ENCODE results near the gene FAM3A.

Gene FAM3A

DNA sequence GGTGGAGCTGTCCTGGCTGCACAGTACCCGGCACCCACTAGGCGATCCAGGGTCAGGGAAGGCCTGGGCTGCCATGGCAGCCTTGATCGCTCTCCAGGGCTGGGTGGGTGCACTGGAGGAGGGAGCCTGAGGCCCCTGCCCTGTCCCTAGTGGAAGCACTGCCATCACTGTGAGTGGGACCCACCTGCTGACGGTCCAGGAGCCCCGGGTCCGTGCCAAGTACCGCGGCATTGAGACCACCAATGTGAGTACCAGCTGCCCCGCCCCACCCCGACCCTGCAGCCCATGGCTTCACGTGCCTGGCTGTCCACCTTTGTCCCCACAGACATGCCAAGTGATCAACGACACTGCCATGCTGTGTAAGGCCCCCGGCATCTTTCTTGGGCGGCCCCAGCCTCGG lies 49.1 kb downstream of the FAM3A start:
- H3K4me1 ChIP-seq (ENCODE audit: control insufficient read depth, insufficient read depth, low read length), result no peaks in the 10 kb centered on the region
- H3K36me3 ChIP-seq (ENCODE audit: control insufficient read depth, insufficient read depth, low read length), result peaks cover 45% of the 10 kb centered on the region
- H3K9me3 ChIP-seq (ENCODE audit: control insufficient read depth, insufficient read depth, low read length), result peaks cover 50% of the 10 kb centered on the region
- H3K4me3 ChIP-seq (ENCODE audit: low read depth, low read length), result no peak overlapping the region
- H3K9ac ChIP-seq (ENCODE audit: low read depth, low read length), result no peak overlapping the region
- H3K27me3 ChIP-seq (ENCODE audit: control insufficient read depth, insufficient read depth, low read length), result no peaks in the 10 kb centered on the region
- no peak overlapping the region for H3K27ac ChIP-seq (ENCODE audit: low read depth, low read length)

DNA sequence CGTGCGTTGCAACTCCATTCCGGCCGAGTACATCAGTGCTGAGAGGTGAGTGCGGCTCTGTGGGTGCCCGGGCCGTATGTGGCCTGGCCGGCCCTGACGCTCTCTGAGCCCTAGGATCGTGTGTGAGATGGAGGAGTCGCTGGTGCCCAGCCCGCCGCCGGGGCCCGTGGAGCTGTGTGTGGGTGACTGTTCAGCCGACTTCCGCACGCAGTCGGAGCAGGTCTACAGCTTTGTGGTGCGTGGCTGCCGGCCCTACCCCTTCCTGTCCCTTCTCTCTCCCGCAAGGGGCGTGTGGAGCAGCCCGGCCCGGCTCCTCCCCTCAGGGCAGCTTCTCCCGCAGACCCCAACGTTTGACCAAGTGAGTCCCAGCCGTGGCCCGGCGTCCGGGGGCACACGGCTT lies 50.0 kb downstream of the FAM3A start:
- H3K27ac ChIP-seq (ENCODE audit: low read depth, low read length), result no peak overlapping the region
- peaks cover 46% of the 10 kb centered on the region for H3K36me3 ChIP-seq (ENCODE audit: control insufficient read depth, insufficient read depth, low read length)
- H3K9ac ChIP-seq (ENCODE audit: low read depth, low read length), result no peak overlapping the region
- H3K9me3 ChIP-seq (ENCODE audit: control insufficient read depth, insufficient read depth, low read length), result peaks cover 49% of the 10 kb centered on the region
- no peak overlapping the region for H3K4me3 ChIP-seq (ENCODE audit: low read depth, low read length)
- H3K27me3 ChIP-seq (ENCODE audit: control insufficient read depth, insufficient read depth, low read length), result no peaks in the 10 kb centered on the region
- no peaks in the 10 kb centered on the region for H3K4me1 ChIP-seq (ENCODE audit: control insufficient read depth, insufficient read depth, low read length)

DNA sequence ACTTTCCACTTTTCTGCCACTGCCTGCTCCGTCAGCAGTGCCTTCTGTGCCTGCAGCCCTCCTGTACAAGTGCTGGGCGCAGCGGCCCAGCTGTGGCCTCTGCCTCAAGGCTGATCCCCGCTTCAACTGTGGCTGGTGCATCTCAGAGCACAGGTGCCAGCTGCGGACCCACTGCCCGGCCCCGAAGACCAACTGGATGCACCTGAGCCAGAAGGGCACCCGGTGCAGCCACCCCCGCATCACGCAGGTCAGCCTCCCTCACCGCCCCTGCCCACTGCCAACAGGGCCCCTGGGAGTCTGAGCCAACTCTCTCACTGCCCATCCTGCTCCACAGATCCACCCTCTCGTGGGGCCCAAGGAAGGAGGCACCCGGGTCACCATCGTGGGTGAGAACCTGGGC lies 50.4 kb downstream of the FAM3A start:
- Histone ChIP-seq H3K4me3 (ENCODE audit: low read depth, low read length) (no peak overlapping the region), H3K27me3 (ENCODE audit: control insufficient read depth, insufficient read depth, low read length) (no peaks in the 10 kb centered on the region), H3K36me3 (ENCODE audit: control insufficient read depth, insufficient read depth, low read length) (peaks cover 46% of the 10 kb centered on the region; the same call in 1 of the 2 replicates), H3K4me1 (ENCODE audit: control insufficient read depth, insufficient read depth, low read length) (no peaks in the 10 kb centered on the region), H3K9me3 (ENCODE audit: control insufficient read depth, insufficient read depth, low read length) (peaks cover 48% of the 10 kb centered on the region), H3K9ac (ENCODE audit: low read depth, low read length) (no peak overlapping the region), H3K27ac (ENCODE audit: low read depth, low read length) (no peak overlapping the region)

DNA sequence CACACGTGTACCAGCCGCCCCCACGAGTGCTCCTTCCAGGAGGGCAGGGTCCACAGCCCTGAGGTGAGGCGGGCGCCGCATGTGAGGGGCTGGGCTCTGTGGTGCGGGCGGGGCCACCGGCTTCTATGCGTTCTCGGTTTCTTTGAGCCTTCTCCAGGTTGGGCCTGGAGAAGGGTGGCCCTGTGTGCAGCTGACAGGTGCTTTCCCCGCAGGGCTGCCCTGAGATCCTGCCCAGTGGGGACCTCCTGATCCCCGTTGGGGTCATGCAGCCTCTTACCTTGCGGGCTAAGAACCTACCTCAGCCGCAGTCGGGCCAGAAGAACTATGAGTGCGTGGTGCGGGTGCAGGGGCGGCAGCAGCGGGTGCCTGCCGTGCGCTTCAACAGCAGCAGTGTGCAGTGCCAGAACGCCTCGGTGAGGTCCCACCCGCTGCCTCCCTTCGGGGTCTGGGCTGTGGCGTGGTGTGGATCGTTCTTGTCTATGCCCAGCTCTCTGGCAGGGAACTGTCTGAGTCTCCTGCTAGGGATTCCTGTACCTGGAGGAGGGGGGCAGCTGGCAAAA lies 51.1 kb downstream of the FAM3A start:
- Histone ChIP-seq H3K36me3 (ENCODE audit: control insufficient read depth, insufficient read depth, low read length) (peaks cover 42% of the 10 kb centered on the region; the same call in 1 of the 2 replicates), H3K4me1 (ENCODE audit: control insufficient read depth, insufficient read depth, low read length) (no peaks in the 10 kb centered on the region), H3K4me3 (ENCODE audit: low read depth, low read length) (no peak overlapping the region)

DNA sequence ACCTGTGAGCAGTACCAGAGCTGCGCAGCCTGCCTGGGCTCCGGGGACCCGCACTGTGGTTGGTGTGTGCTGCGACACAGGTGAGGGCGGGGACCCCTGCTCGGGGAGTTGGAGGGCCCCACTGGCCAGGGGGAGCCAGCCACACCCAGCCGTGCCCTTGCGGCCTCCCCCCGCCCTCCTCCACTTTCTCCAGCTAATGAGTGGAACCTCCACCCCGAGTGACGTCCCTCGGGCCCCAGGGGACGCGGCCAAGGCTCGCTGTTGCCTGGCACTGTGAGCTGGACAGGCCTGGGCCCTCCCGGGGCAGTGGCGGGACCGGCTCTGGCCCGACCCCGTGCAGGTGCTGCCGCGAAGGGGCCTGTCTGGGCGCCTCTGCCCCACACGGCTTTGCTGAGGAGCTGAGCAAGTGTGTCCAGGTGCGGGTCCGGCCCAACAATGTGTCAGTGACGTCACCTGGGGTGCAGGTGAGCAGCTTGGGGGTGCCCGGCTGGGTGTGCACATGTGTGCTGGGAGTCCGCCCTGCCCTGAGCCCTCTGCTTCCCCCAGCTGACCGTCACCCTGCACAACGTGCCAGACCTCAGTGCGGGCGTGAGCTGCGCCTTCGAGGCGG lies 52.3 kb downstream of the FAM3A start:
- Histone ChIP-seq H3K9ac (ENCODE audit: low read depth, low read length) (no peak overlapping the region), H3K4me1 (ENCODE audit: control insufficient read depth, insufficient read depth, low read length) (no peaks in the 10 kb centered on the region), H3K4me3 (ENCODE audit: low read depth, low read length) (no peak overlapping the region), H3K27ac (ENCODE audit: low read depth, low read length) (no peak overlapping the region), H3K27me3 (ENCODE audit: control insufficient read depth, insufficient read depth, low read length) (no peaks in the 10 kb centered on the region), H3K36me3 (ENCODE audit: control insufficient read depth, insufficient read depth, low read length) (peaks cover 35% of the 10 kb centered on the region; the same call in 1 of the 2 replicates), H3K9me3 (ENCODE audit: control insufficient read depth, insufficient read depth, low read length) (peaks cover 37% of the 10 kb centered on the region; the same call in 1 of the 2 replicates)

More for the DNA sequence above, 51.1 kb downstream of the FAM3A start:
- H3K9ac ChIP-seq (ENCODE audit: low read depth, low read length), result no peak overlapping the region
- no peaks in the 10 kb centered on the region for H3K27me3 ChIP-seq (ENCODE audit: control insufficient read depth, insufficient read depth, low read length)
- no peak overlapping the region for H3K27ac ChIP-seq (ENCODE audit: low read depth, low read length)
- H3K9me3 ChIP-seq (ENCODE audit: control insufficient read depth, insufficient read depth, low read length), result peaks cover 46% of the 10 kb centered on the region

DNA sequence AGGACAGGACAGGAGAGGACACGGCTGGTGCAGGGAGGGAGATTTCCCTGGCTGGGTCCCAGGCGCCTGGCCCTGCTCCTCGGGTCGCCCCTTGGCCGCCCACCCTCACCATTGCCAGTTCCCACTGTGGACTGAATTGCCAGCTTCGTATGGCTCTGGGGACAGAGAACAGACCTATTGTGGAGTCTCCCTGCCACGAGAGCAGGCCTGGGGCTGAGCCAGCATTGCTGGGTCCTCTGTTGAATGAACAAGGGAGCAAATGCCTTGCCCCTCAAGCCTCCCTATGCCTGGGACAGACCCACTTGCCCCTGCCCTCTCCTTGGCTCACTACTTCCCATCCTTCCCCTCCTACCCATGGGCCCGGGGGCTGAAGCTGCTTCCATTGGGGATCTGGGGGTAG lies 53.6 kb downstream of the FAM3A start:
- Histone ChIP-seq H3K9me3 (ENCODE audit: control insufficient read depth, insufficient read depth, low read length) (peaks cover 37% of the 10 kb centered on the region; the same call in 1 of the 2 replicates), H3K27me3 (ENCODE audit: control insufficient read depth, insufficient read depth, low read length) (no peaks in the 10 kb centered on the region), H3K36me3 (ENCODE audit: control insufficient read depth, insufficient read depth, low read length) (peaks cover 29% of the 10 kb centered on the region; the same call in 1 of the 2 replicates), H3K9ac (ENCODE audit: low read depth, low read length) (no peak overlapping the region), H3K27ac (ENCODE audit: low read depth, low read length) (no peak overlapping the region), H3K4me3 (ENCODE audit: low read depth, low read length) (no peak overlapping the region), H3K4me1 (ENCODE audit: control insufficient read depth, insufficient read depth, low read length) (no peaks in the 10 kb centered on the region)

DNA sequence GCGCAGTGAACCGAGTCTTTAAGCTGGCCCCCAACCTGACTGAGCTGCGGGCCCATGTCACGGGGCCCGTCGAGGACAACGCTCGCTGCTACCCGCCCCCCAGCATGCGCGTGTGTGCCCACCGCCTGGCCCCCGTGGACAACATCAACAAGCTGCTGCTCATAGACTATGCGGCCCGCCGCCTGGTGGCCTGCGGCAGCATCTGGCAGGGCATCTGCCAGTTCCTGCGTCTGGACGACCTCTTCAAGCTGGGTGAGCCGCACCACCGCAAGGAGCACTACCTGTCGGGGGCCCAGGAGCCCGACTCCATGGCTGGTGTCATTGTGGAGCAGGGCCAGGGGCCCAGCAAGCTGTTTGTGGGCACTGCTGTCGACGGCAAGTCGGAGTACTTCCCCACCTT lies 55.7 kb downstream of the FAM3A start:
- H3K4me1 ChIP-seq (ENCODE audit: control insufficient read depth, insufficient read depth, low read length), result no peaks in the 10 kb centered on the region
- H3K36me3 ChIP-seq (ENCODE audit: control insufficient read depth, insufficient read depth, low read length), result peaks cover 26% of the 10 kb centered on the region; the same call in 1 of the 2 replicates
- no peak overlapping the region for H3K4me3 ChIP-seq (ENCODE audit: low read depth, low read length)
- H3K9ac ChIP-seq (ENCODE audit: low read depth, low read length), result no peak overlapping the region
- H3K27me3 ChIP-seq (ENCODE audit: control insufficient read depth, insufficient read depth, low read length), result no peaks in the 10 kb centered on the region
- peaks cover 28% of the 10 kb centered on the region; the same call in 1 of the 2 replicates for H3K9me3 ChIP-seq (ENCODE audit: control insufficient read depth, insufficient read depth, low read length)
- H3K27ac ChIP-seq (ENCODE audit: low read depth, low read length), result no peak overlapping the region

DNA sequence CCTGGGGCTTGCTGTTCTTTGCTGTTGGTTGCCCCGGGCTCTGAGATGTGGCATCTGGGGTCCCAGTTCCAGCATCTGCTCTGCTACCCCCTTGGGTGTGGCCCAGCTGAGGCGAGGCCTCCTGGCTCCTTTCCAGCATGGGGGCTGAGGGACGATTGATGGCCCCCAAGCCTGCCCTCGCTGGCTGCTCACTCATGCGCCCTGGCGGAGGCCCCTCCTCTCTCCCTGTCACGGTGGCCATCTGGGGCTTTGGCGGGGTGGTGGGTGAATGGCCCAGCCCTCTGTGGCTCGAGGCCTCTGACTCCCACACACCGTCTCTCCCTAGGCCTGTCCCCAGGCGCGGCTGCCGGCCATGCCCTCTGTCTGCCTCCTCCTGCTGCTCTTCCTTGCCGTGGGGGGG lies 56.2 kb downstream of the FAM3A start:
- Histone ChIP-seq H3K27me3 (ENCODE audit: control insufficient read depth, insufficient read depth, low read length) (no peaks in the 10 kb centered on the region), H3K9me3 (ENCODE audit: control insufficient read depth, insufficient read depth, low read length) (peaks cover 28% of the 10 kb centered on the region), H3K4me3 (ENCODE audit: low read depth, low read length) (no peak overlapping the region), H3K4me1 (ENCODE audit: control insufficient read depth, insufficient read depth, low read length) (no peaks in the 10 kb centered on the region), H3K36me3 (ENCODE audit: control insufficient read depth, insufficient read depth, low read length) (peaks cover 23% of the 10 kb centered on the region; the same call in 1 of the 2 replicates), H3K27ac (ENCODE audit: low read depth, low read length) (no peak overlapping the region), H3K9ac (ENCODE audit: low read depth, low read length) (no peak overlapping the region)

DNA sequence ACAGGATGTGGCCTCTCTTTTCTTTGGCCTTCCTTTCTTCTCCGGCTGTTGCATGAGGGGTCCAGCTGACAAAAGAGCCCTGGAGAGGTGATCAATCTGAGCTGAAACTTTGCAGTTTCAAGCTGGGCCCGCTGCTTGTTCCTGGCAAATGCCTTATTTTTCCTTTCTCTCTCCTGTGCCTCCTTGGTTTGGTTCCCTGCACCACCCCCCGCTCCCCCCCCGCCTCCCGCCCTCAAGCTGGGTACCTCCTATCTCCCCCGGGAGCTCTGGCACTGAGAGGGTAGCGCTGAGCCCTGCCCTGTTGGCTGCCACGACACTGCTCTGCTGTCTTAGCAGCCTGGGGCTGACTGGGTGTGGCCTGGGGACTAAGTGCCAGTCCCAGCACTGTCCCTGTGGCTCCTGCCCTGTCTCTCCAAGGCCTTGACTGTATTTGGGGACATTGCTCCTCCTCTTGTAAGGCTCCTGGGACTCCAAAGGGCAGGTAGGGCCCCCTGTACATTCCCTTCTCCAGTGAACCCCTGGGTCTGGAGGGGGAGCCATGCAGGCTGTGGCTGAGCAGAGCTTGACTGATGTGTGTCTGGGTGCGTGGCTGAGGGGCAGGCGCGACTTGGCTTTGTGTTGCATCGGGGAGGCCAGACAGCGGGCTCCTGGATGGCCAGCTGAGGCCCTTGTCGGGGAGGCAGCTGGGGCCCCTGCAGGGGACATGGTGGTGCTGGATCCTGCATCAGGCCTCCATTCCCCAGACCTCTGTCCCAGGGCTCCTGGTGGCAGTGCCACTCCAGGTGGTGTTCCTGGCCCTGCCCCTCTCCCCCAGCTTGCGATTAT lies 56.9 kb downstream of the FAM3A start:
- Histone ChIP-seq H3K27me3 (ENCODE audit: control insufficient read depth, insufficient read depth, low read length) (no peaks in the 10 kb centered on the region), H3K27ac (ENCODE audit: low read depth, low read length) (no peak overlapping the region), H3K9ac (ENCODE audit: low read depth, low read length) (no peak overlapping the region)

DNA sequence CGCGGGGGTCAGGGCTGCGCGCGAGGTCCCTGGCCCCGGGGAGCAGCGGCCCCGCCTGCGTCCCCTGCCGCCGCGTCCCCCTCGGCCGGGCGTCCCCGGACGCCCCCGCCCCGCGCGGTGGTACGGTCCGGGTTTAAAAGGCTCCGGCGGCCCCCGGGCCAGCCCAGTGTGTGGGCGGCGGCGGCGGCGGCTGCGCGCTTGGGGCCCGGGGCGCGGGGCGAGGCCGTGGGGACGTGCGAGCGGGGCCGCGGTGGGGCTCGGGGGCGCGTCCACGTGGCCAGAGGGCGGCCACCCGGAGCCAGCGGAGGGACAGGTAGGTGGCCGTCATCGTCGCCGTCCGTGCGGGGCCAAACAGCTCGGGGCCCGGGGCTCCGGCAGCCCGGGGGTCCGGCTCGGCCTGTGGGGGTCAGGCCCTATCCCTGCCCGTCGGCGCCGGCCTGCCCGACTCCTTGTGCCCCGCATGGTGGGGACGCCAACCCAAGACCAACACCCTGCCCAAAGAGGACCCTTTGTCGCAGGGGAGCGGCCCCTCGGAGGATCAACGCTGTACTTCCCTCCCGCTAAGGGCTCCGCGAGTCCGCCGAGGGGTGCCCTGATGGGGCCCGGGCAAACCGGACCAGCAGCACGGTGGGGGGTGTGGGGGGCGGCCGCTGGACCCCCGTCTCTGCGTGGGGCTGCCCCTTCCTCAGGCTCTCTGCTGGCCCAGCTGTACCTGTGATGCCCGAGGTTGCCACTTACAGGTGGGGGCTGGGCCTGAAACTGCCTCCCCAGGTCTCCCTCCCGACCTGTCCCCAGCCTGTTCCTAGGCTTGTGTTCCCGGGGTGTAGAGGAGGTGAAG lies 57.7 kb downstream of the FAM3A start, which contains the start of gene PLXNA3:
Gene PLXNA3 (plus strand): TSS at position 166 of the 838 bp plus-strand sequence. CDS start 1,903 bp downstream, outside the sequence.
- peaks cover 19% of the 10 kb centered on the region; the same call in 1 of the 2 replicates for H3K36me3 ChIP-seq (ENCODE audit: control insufficient read depth, insufficient read depth, low read length)
- no peak within 1 kb of the TSS for H3K9ac ChIP-seq (ENCODE audit: low read depth, low read length)
- H3K9me3 ChIP-seq (ENCODE audit: control insufficient read depth, insufficient read depth, low read length), result peaks cover 31% of the 10 kb centered on the region
- H3K27ac ChIP-seq (ENCODE audit: low read depth, low read length), result no peak within 1 kb of the TSS
- no peaks in the 10 kb centered on the region for H3K27me3 ChIP-seq (ENCODE audit: control insufficient read depth, insufficient read depth, low read length)
- H3K4me3 ChIP-seq (ENCODE audit: low read depth, low read length), result peak within 1 kb of the TSS; percentile 60
- no peaks in the 10 kb centered on the region for H3K4me1 ChIP-seq (ENCODE audit: control insufficient read depth, insufficient read depth, low read length)

More for the DNA sequence above, 56.9 kb downstream of the FAM3A start:
- H3K9me3 ChIP-seq (ENCODE audit: control insufficient read depth, insufficient read depth, low read length), result peaks cover 29% of the 10 kb centered on the region
- H3K4me3 ChIP-seq (ENCODE audit: low read depth, low read length), result peak overlapping the region; percentile 60
- peaks cover 21% of the 10 kb centered on the region; the same call in 1 of the 2 replicates for H3K36me3 ChIP-seq (ENCODE audit: control insufficient read depth, insufficient read depth, low read length)
- no peaks in the 10 kb centered on the region for H3K4me1 ChIP-seq (ENCODE audit: control insufficient read depth, insufficient read depth, low read length)
